Mucosa of rectum (tissue), 2 donors: Measurements from ENCODE around the gene PTRHD1.
"Not testable (repeated sequence)": the region's sequence is repeated elsewhere in the genome, so short reads cannot be mapped to it uniquely, and the experiment has no call there.

Experiments
- H3K27ac ChIP-seq, 2 donors: one replicate each; pipeline ENCODE4 v1.7.0; 2013; ENCODE audit warnings: inconsistent platforms in 2 of 2, low read depth in 2 of 2, low read length in 2 of 2
- H3K27me3 ChIP-seq, 2 donors: one replicate each; pipeline ENCODE4 v1.7.0; 2013; ENCODE audit warnings: low read length in 2 of 2; ENCODE audit not compliant: control insufficient read depth in 2 of 2, insufficient read depth in 2 of 2
- H3K36me3 ChIP-seq, 2 donors: one replicate each; pipeline ENCODE4 v1.7.0; 2013; ENCODE audit warnings: low read length in 2 of 2; ENCODE audit not compliant: control insufficient read depth in 2 of 2, insufficient read depth in 2 of 2
- H3K4me1 ChIP-seq, 2 donors: one replicate each; pipeline ENCODE4 v1.7.0; 2013; ENCODE audit warnings: low read length in 2 of 2, mild to moderate bottlenecking in 1 of 2; ENCODE audit not compliant: control insufficient read depth in 2 of 2, insufficient read depth in 2 of 2
- H3K4me3 ChIP-seq, 2 donors: one replicate each; pipeline ENCODE4 v1.7.0; 2013; ENCODE audit warnings: low read length in 2 of 2
- H3K9ac ChIP-seq, 2 donors: one replicate each; pipeline ENCODE4 v1.7.0; 2013; ENCODE audit warnings: low read length in 2 of 2, low read depth in 1 of 2, mild to moderate bottlenecking in 1 of 2
- H3K9me3 ChIP-seq, 2 donors: one replicate each; pipeline ENCODE4 v1.7.0; 2013; ENCODE audit warnings: low read length in 2 of 2; ENCODE audit not compliant: control insufficient read depth in 2 of 2
- donor health status: healthy.
- donor health status: Normal muscosa, but diverticular disease.

PTRHD1 gene

GRCh38 chr2:24809316-24810007, 16.3 kb upstream of the PTRHD1 start:
- no peaks in the 10 kb centered on the region for H3K4me1 ChIP-seq
- H3K4me3 ChIP-seq: no peak overlapping the region
- no peak overlapping the region for H3K9ac ChIP-seq

GRCh38 chr2:24806661-24807036, 13.5 kb upstream of the PTRHD1 start:
- no peaks in the 10 kb centered on the region for H3K36me3 ChIP-seq
- no peak overlapping the region for H3K9ac ChIP-seq
- H3K27me3 ChIP-seq: no peaks in the 10 kb centered on the region
- no peak overlapping the region for H3K4me3 ChIP-seq
- no peaks in the 10 kb centered on the region for H3K4me1 ChIP-seq
- no peak overlapping the region for H3K27ac ChIP-seq
- H3K9me3 ChIP-seq: no peaks in the 10 kb centered on the region

More at GRCh38 chr2:24809316-24810007, 16.3 kb upstream of the PTRHD1 start:
- no peak overlapping the region for H3K27ac ChIP-seq
- H3K36me3 ChIP-seq: no peaks in the 10 kb centered on the region
- H3K27me3 ChIP-seq: no peaks in the 10 kb centered on the region
- H3K9me3 ChIP-seq: no peaks in the 10 kb centered on the region

- H3K9me3 ChIP-seq, H3K27ac ChIP-seq, H3K9ac ChIP-seq: not testable (repeated sequence)
Measured at GRCh38 chr2:24805811-24806660, 12.8 kb upstream of the PTRHD1 start.

GRCh38 chr2:24800487-24800886, 7.3 kb upstream of the PTRHD1 start:
- not testable (repeated sequence) for H3K9ac ChIP-seq, H3K36me3 ChIP-seq, H3K27me3 ChIP-seq, H3K4me1 ChIP-seq, H3K4me3 ChIP-seq, H3K27ac ChIP-seq, H3K9me3 ChIP-seq

More at GRCh38 chr2:24805811-24806660, 12.8 kb upstream of the PTRHD1 start:
- H3K36me3 ChIP-seq, H3K4me3 ChIP-seq, H3K4me1 ChIP-seq, H3K27me3 ChIP-seq: not testable (repeated sequence)

- Histone ChIP-seq H3K9ac (no peak overlapping the region), H3K9me3 (no peaks in the 10 kb centered on the region), H3K36me3 (peaks cover 0 to 8% of the 10 kb centered on the region in 2 donors), H3K27ac (no peak overlapping the region), H3K4me1 (peaks cover 5 to 6% of the 10 kb centered on the region in 2 donors), H3K27me3 (no peaks in the 10 kb centered on the region), H3K4me3 (no peak overlapping the region)
Measured at GRCh38 chr2:24797644-24798043, 4.5 kb upstream of the PTRHD1 start.

GRCh38 chr2:24793761-24794435, 707 bp upstream of the PTRHD1 start:
- Histone ChIP-seq H3K4me1 (peaks cover 5 to 13% of the 10 kb centered on the region in 2 donors), H3K4me3 (peak overlapping the region; percentile 93 to 100), H3K9ac (peak overlapping the region; percentile 94 to 97), H3K27me3 (no peaks in the 10 kb centered on the region), H3K36me3 (peaks cover 0 to 9% of the 10 kb centered on the region in 2 donors), H3K9me3 (no peaks in the 10 kb centered on the region), H3K27ac (no peak overlapping the region)

- Histone ChIP-seq H3K4me3 (peak overlapping the region; percentile 93 to 100), H3K36me3 (peaks cover 0 to 9% of the 10 kb centered on the region in 2 donors), H3K9me3 (no peaks in the 10 kb centered on the region), H3K4me1 (peaks cover 5 to 13% of the 10 kb centered on the region in 2 donors), H3K27me3 (no peaks in the 10 kb centered on the region), H3K9ac (peak overlapping the region; percentile 94 to 97), H3K27ac (peak overlapping the region; percentile 99 to 100)
Measured at GRCh38 chr2:24792542-24792873, 683 bp downstream of the PTRHD1 start.

GRCh38 chr2:24791452-24791851, 1.7 kb downstream of the PTRHD1 start:
- peaks cover 0 to 4% of the 10 kb centered on the region in 2 donors for H3K36me3 ChIP-seq
- H3K9me3 ChIP-seq: no peaks in the 10 kb centered on the region
- peaks cover 5 to 13% of the 10 kb centered on the region in 2 donors for H3K4me1 ChIP-seq
- no peak overlapping the region for H3K4me3 ChIP-seq
- H3K27me3 ChIP-seq: no peaks in the 10 kb centered on the region
- no peak overlapping the region for H3K27ac ChIP-seq
- H3K9ac ChIP-seq: no peak overlapping the region

GRCh38 chr2:24788816-24789215, 4.4 kb downstream of the PTRHD1 start:
- peaks cover 2 to 9% of the 10 kb centered on the region in 2 donors for H3K4me1 ChIP-seq
- H3K36me3 ChIP-seq: peaks cover 0 to 4% of the 10 kb centered on the region in 2 donors
- no peaks in the 10 kb centered on the region for H3K27me3 ChIP-seq
- no peak overlapping the region for H3K27ac ChIP-seq
- no peak overlapping the region for H3K9ac ChIP-seq
- no peaks in the 10 kb centered on the region for H3K9me3 ChIP-seq
- no peak overlapping the region for H3K4me3 ChIP-seq

- no peak overlapping the region for H3K4me3 ChIP-seq
- H3K4me1 ChIP-seq: peaks cover 0 to 7% of the 10 kb centered on the region in 2 donors
- H3K27me3 ChIP-seq: no peaks in the 10 kb centered on the region
- no peak overlapping the region for H3K27ac ChIP-seq
- no peak overlapping the region for H3K9ac ChIP-seq
- no peaks in the 10 kb centered on the region for H3K9me3 ChIP-seq
- peaks cover 0 to 4% of the 10 kb centered on the region in 2 donors for H3K36me3 ChIP-seq
Measured at GRCh38 chr2:24787532-24787931, 5.7 kb downstream of the PTRHD1 start.
